ENCODE measurements around the gene ZNF488.

- no peak for TF ChIP-seq CTCF (IDR thresholded peaks at IDR 0.05)
- TF ChIP-seq POLR2A (IDR thresholded peaks at IDR 0.05), result no peak
Observed at GRCh38 chr10:47423476-47423875, 39.4 kb upstream of the ZNF488 start.
